ENCODE results near the gene LRRN3. TPM values are rescaled to one million over a fixed set of nuclear protein-coding genes. Genes with fewer than 3 reads are reported as not detected.
A peak's percentile ranks its signal among the peaks of the same experiment; 100 is the strongest.

The LRRN3 gene
- total and polyA plus RNA-seq, 8 donors = 3.3 to 75.1 (median 49.3) TPM

GRCh38 chr7:111094419-111094818 lies 3.5 kb downstream of the LRRN3 start:
- Histone ChIP-seq H3K4me1 (no peaks in the 10 kb centered on the region), H3K4me3 (no peak overlapping the region), H3K36me3 (no peaks in the 10 kb centered on the region), H3K27me3 (no peaks in the 10 kb centered on the region), H3K9me3 (no peaks in the 10 kb centered on the region), H3K27ac (no peak overlapping the region)
- TF ChIP-seq CTCF (IDR thresholded peaks at IDR 0.05) = no peak
- DNase-seq = no peak
- intact Hi-C loops (cut with DNase I) = no loop called here
- no peak for ATAC-seq

GRCh38 chr7:111096997-111097396 lies 6.1 kb downstream of the LRRN3 start:
- ATAC-seq (no peak), DNase-seq (no peak)
- no peaks in the 10 kb centered on the region for H3K27me3 ChIP-seq
- H3K36me3 ChIP-seq = no peaks in the 10 kb centered on the region
- H3K9me3 ChIP-seq = no peaks in the 10 kb centered on the region
- no peak for TF ChIP-seq CTCF (IDR thresholded peaks at IDR 0.05)
- no peak overlapping the region for H3K27ac ChIP-seq
- H3K4me3 ChIP-seq = no peak overlapping the region
- intact Hi-C loops (cut with DNase I) = no loop called here
- no peaks in the 10 kb centered on the region for H3K4me1 ChIP-seq

GRCh38 chr7:111098011-111098925 lies 7.3 kb downstream of the LRRN3 start:
- Histone ChIP-seq H3K4me1 (no peaks in the 10 kb centered on the region), H3K27ac (no peak overlapping the region), H3K9me3 (no peaks in the 10 kb centered on the region), H3K4me3 (no peak overlapping the region), H3K36me3 (no peaks in the 10 kb centered on the region), H3K27me3 (no peaks in the 10 kb centered on the region)
- DNase-seq (peak in 1 of 4 donors; percentile 69), ATAC-seq (peak; percentile 79)
- peak in 1 of 2 donors; percentile 44 for TF ChIP-seq CTCF (IDR thresholded peaks at IDR 0.05)
- intact Hi-C loops (cut with DNase I) = no loop called here

- Histone ChIP-seq H3K27ac (no peak overlapping the region), H3K36me3 (no peaks in the 10 kb centered on the region), H3K27me3 (no peaks in the 10 kb centered on the region), H3K9me3 (no peaks in the 10 kb centered on the region), H3K4me3 (no peak overlapping the region), H3K4me1 (no peaks in the 10 kb centered on the region)
- intact Hi-C loops (cut with DNase I) = no loop called here
- no peak for TF ChIP-seq CTCF (IDR thresholded peaks at IDR 0.05)
- ATAC-seq (no peak), DNase-seq (no peak)
Measured at GRCh38 chr7:111098926-111099250, 8.0 kb downstream of the LRRN3 start.

GRCh38 chr7:111101856-111102646 lies 11.1 kb downstream of the LRRN3 start:
- intact Hi-C loops (cut with DNase I) = no loop called here
- H3K27me3 ChIP-seq = no peaks in the 10 kb centered on the region
- H3K27ac ChIP-seq = no peak overlapping the region
- no peaks in the 10 kb centered on the region for H3K36me3 ChIP-seq
- H3K9me3 ChIP-seq = no peaks in the 10 kb centered on the region
- H3K4me1 ChIP-seq = no peaks in the 10 kb centered on the region
- ATAC-seq (no peak), DNase-seq (no peak)
- TF ChIP-seq CTCF (IDR thresholded peaks at IDR 0.05) = no peak
- H3K4me3 ChIP-seq = no peak overlapping the region

Measured in left lung (tissue), 10 donors.